ENCODE measurements around the gene TJP3. TPM values are rescaled to one million over a fixed set of nuclear protein-coding genes. Genes with fewer than 3 reads are reported as not detected.

Gene TJP3
- total RNA-seq, 3 donors from 2014 or later (not counting 1 experiment from before 2014, with no cell fraction given): 1.1 to 2.9 (median 1.3) TPM

DNA sequence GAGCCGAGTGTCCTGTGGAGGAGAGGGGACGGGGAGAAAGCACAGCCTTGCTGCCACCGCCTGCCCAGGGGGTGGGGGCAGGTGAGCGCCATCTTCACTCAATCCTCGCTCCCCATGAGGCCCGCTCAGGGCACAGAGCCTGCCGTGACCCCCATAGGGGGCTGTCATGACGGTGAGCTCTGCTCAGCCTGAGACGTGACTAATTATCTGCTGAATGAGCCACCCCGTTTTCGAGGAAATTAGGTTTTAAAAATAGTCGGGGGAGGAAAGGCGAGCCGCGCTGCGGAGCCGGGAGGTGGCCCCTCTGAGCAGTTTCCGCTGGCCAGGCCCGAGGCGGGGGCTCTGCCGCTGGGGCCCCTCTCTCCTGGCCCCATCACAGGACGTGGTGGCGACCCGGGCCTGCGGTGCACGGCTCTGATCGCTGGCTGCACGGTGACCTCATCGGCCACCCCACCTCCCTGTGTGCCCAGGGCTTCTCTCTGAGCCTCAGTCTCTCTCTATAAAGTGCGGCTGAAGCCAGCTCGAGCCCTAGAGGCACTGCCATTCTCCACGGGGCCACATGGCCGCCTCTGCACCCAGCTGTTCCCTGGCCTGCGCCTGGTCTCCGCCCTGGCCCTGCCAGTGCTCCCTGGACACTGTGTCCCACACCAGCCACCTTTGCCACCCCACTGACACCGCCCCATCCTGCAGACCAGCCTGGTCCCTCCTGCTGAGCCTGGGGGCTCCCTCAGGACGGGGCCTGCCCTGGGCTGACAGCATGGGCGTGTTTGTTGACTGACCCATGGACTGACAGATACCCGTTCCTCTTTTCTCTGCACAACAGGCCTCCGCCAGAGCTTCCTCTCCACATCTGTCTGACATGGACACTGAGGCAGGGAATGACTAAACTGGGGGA, 36.3 kb upstream of the TJP3 start:
- DNase-seq (peak; percentile 31 to 49), ATAC-seq (peak; percentile 54 to 60 (median 54))
- Mint-ChIP-seq H3K27me3 (ENCODE audit: low read depth in 2 of 2) (no peaks in the 10 kb centered on the region), H3K4me3 (peak overlapping the region; percentile 89), H3K36me3 (no peaks in the 10 kb centered on the region), H3K9me3 (no peaks in the 10 kb centered on the region), H3K4me1 (peaks cover 24 to 56% of the 10 kb centered on the region in 2 donors), H3K27ac (peak overlapping the region; percentile 83 to 93)
- peak overlapping the region; percentile 9 for H3K4me3 ChIP-seq (ENCODE audit: low read length)
- 23% methylated on average over 40 of the region's 40 CpGs for WGBS (ENCODE audit: insufficient coverage)
- no peaks in the 10 kb centered on the region for H3K9me3 ChIP-seq (ENCODE audit: control insufficient read depth, insufficient read depth, low read length)
- peak overlapping the region; percentile 80 for H3K27ac ChIP-seq (ENCODE audit: low read length)
- TF ChIP-seq, protein P1, sequence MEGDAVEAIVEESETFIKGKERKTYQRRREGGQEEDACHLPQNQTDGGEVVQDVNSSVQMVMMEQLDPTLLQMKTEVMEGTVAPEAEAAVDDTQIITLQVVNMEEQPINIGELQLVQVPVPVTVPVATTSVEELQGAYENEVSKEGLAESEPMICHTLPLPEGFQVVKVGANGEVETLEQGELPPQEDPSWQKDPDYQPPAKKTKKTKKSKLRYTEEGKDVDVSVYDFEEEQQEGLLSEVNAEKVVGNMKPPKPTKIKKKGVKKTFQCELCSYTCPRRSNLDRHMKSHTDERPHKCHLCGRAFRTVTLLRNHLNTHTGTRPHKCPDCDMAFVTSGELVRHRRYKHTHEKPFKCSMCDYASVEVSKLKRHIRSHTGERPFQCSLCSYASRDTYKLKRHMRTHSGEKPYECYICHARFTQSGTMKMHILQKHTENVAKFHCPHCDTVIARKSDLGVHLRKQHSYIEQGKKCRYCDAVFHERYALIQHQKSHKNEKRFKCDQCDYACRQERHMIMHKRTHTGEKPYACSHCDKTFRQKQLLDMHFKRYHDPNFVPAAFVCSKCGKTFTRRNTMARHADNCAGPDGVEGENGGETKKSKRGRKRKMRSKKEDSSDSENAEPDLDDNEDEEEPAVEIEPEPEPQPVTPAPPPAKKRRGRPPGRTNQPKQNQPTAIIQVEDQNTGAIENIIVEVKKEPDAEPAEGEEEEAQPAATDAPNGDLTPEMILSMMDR (IDR thresholded peaks at IDR 0.05): no peak
- peaks cover 37% of the 10 kb centered on the region for H3K4me1 ChIP-seq (ENCODE audit: control insufficient read depth, insufficient read depth, low read length)
- intact Hi-C loops (cut with micrococcal nuclease): loop anchor here (2.0 kb wide), 2 partner anchors 15 to 27 kb away; no protein-coding TSS in a partner anchor
- H3K27me3 ChIP-seq (ENCODE audit: control insufficient read depth, insufficient read depth, low read length): no peaks in the 10 kb centered on the region
- no peaks in the 10 kb centered on the region for H3K36me3 ChIP-seq (ENCODE audit: control insufficient read depth, insufficient read depth, low read length)

GRCh38 chr19:3672575-3672948, 35.6 kb upstream of the TJP3 start:
- intact Hi-C loops (cut with micrococcal nuclease): no loop called here
- Histone ChIP-seq H3K27ac (ENCODE audit: low read length) (peak overlapping the region; percentile 80), H3K4me3 (ENCODE audit: low read length) (no peak overlapping the region), H3K4me1 (ENCODE audit: control insufficient read depth, insufficient read depth, low read length) (peaks cover 43% of the 10 kb centered on the region), H3K27me3 (ENCODE audit: control insufficient read depth, insufficient read depth, low read length) (no peaks in the 10 kb centered on the region), H3K36me3 (ENCODE audit: control insufficient read depth, insufficient read depth, low read length) (no peaks in the 10 kb centered on the region), H3K9me3 (ENCODE audit: control insufficient read depth, insufficient read depth, low read length) (no peaks in the 10 kb centered on the region)
- TF ChIP-seq, protein P1 (IDR thresholded peaks at IDR 0.05): no peak
- no peaks in the 10 kb centered on the region for H3K36me3 Mint-ChIP-seq
- 93% methylated on average over 8 of the region's 8 CpGs for WGBS (ENCODE audit: insufficient coverage)
- H3K27ac Mint-ChIP-seq: peak overlapping the region; percentile 83 to 93
- ATAC-seq: no peak
- DNase-seq: no peak
- no peaks in the 10 kb centered on the region for H3K9me3 Mint-ChIP-seq
- peaks cover 30 to 56% of the 10 kb centered on the region in 2 donors for H3K4me1 Mint-ChIP-seq
- peak overlapping the region; percentile 89 for H3K4me3 Mint-ChIP-seq
- H3K27me3 Mint-ChIP-seq (ENCODE audit: low read depth in 2 of 2): no peaks in the 10 kb centered on the region

- intact Hi-C loops (cut with micrococcal nuclease): no loop called here
- peaks cover 30 to 57% of the 10 kb centered on the region in 2 donors for H3K4me1 Mint-ChIP-seq
- no peaks in the 10 kb centered on the region for H3K36me3 Mint-ChIP-seq
- TF ChIP-seq, protein P1 (IDR thresholded peaks at IDR 0.05): no peak
- no peak overlapping the region for H3K4me3 ChIP-seq (ENCODE audit: low read length)
- H3K4me3 Mint-ChIP-seq: peak overlapping the region; percentile 43
- H3K4me1 ChIP-seq (ENCODE audit: control insufficient read depth, insufficient read depth, low read length): peaks cover 46% of the 10 kb centered on the region
- ATAC-seq (no peak), DNase-seq (no peak)
- H3K9me3 Mint-ChIP-seq: no peaks in the 10 kb centered on the region
- H3K27ac ChIP-seq (ENCODE audit: low read length): no peak overlapping the region
- peak overlapping the region in 1 of 2 donors; percentile 93 for H3K27ac Mint-ChIP-seq
- H3K36me3 ChIP-seq (ENCODE audit: control insufficient read depth, insufficient read depth, low read length): no peaks in the 10 kb centered on the region
- no peaks in the 10 kb centered on the region for H3K27me3 Mint-ChIP-seq (ENCODE audit: low read depth in 2 of 2)
- WGBS (ENCODE audit: insufficient coverage): 92% methylated on average over 11 of the region's 13 CpGs
- H3K27me3 ChIP-seq (ENCODE audit: control insufficient read depth, insufficient read depth, low read length): no peaks in the 10 kb centered on the region
- H3K9me3 ChIP-seq (ENCODE audit: control insufficient read depth, insufficient read depth, low read length): no peaks in the 10 kb centered on the region
These were observed 35.2 kb upstream of the TJP3 start for GRCh38 chr19:3672993-3673392.
